HL-60 (cell line): ENCODE data around the gene CTNNA2.

Source experiments
- DNase-seq, 2 experiments: peaks; one replicate each; pipeline ENCODE4 v3.0.0-alpha.2; 2010 to 2020; ENCODE audit warnings: low read depth in 1 of 2, low spot score in 1 of 2
- H3K27ac ChIP-seq: fragments of 250-450 bp; sonication (Bioruptor Pico); replicated peaks from 2 replicates; pipeline ENCODE4 v1.5.1; 2020; ENCODE audit warnings: mild to moderate bottlenecking, moderate library complexity
- H3K27me3 ChIP-seq: fragments of 250-450 bp; sonication (Bioruptor Pico); 2 replicates; pipeline ENCODE4 v1.5.1; 2021; ENCODE audit warnings: mild to moderate bottlenecking, moderate library complexity; ENCODE audit not compliant: insufficient read depth, poor library complexity, severe bottlenecking
- H3K4me3 ChIP-seq: replicated peaks from 2 replicates; pipeline ENCODE4 v1.5.1; 2011; ENCODE audit warnings: mild to moderate bottlenecking, control low read depth, low read length; ENCODE audit not compliant: insufficient read depth
- CTCF ChIP-seq: IDR thresholded peaks from one replicate; pipeline ENCODE4 v1.5.1; 2011; ENCODE audit warnings: low read length, control low read depth, inconsistent platforms; ENCODE audit not compliant: insufficient read depth
- GABPA ChIP-seq: IDR thresholded peaks from 2 replicates; pipeline ENCODE4 v1.6.1; 2012; ENCODE audit warnings: low read depth
- POLR2AphosphoS5 ChIP-seq: IDR thresholded peaks from 2 replicates; pipeline ENCODE4 v1.6.1; 2012; ENCODE audit warnings: low read depth
- REST ChIP-seq: IDR thresholded peaks from 2 replicates; pipeline ENCODE4 v1.6.1; 2012; ENCODE audit warnings: low read depth; ENCODE audit not compliant: insufficient replicate concordance
- SPI1 ChIP-seq: IDR thresholded peaks from 2 replicates; pipeline ENCODE4 v1.6.1; 2012; ENCODE audit warnings: low read depth, mild to moderate bottlenecking, borderline replicate concordance

CTNNA2 gene

GRCh38 chr2:79717364-79718007 is 204.6 kb downstream of the CTNNA2 start:
- no peak for DNase-seq
- no peak for TF ChIP-seq CTCF
- no peak for TF ChIP-seq SPI1
- no peak for TF ChIP-seq REST
- TF ChIP-seq POLR2AphosphoS5 = no peak
- no peak for TF ChIP-seq GABPA
- Histone ChIP-seq H3K27ac (no peak overlapping the region), H3K4me3 (no peak overlapping the region), H3K27me3 (no peaks in the 10 kb centered on the region)

GRCh38 chr2:79721061-79721460 is 208.2 kb downstream of the CTNNA2 start:
- Histone ChIP-seq H3K4me3 (no peak overlapping the region), H3K27me3 (no peaks in the 10 kb centered on the region), H3K27ac (no peak overlapping the region)
- TF ChIP-seq CTCF (no peak), POLR2AphosphoS5 (no peak), REST (no peak), SPI1 (no peak), GABPA (no peak)
- no peak for DNase-seq

- no peak for TF ChIP-seq REST
- Histone ChIP-seq H3K4me3 (no peak overlapping the region), H3K27me3 (no peaks in the 10 kb centered on the region), H3K27ac (no peak overlapping the region)
- no peak for DNase-seq
These were observed 209.1 kb downstream of the CTNNA2 start for GRCh38 chr2:79721966-79722365.

GRCh38 chr2:79723830-79724229 is 211.0 kb downstream of the CTNNA2 start:
- no peak for TF ChIP-seq SPI1
- TF ChIP-seq GABPA = no peak
- no peak for TF ChIP-seq CTCF
- TF ChIP-seq POLR2AphosphoS5 = no peak
- no peak for TF ChIP-seq REST
- Histone ChIP-seq H3K27me3 (no peaks in the 10 kb centered on the region), H3K27ac (no peak overlapping the region), H3K4me3 (no peak overlapping the region)
- DNase-seq = no peak
